ENCODE results near the gene LRRFIP2.
A peak's percentile ranks its signal among the peaks of the same experiment; 100 is the strongest.
"Not testable (repeated sequence)": the region's sequence is repeated elsewhere in the genome, so short reads cannot be mapped to it uniquely, and the experiment has no call there.

Gene LRRFIP2

DNA sequence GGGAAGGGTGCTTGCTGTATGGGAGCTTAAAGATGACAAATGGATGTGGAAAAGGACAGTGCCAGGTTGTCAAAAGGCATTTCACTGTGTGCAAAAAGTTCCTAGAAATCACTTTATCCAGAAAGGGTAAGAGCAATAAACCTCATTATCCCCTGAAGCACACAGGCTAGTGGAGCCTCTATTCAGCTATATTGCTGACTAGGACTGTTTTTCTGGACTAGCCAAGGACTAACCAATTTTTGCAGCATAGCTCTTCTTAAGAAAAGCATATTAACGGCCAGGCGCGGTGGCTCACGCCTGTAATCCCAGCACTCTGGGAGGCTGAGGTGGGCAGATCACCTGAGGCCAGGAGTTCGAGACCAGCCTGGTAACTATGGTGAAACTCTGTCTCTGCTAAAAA, 116.3 kb downstream of the LRRFIP2 start:
- no peak for TF ChIP-seq CTCF (IDR thresholded peaks at IDR 0.05; ENCODE audit: low read depth, low read length, missing control alignments)
- no peak for DNase-seq (ENCODE audit: low read depth)

GRCh38 chr3:37056826-37057225, 117.6 kb downstream of the LRRFIP2 start:
- TF ChIP-seq CTCF (IDR thresholded peaks at IDR 0.05; ENCODE audit: low read depth, low read length, missing control alignments): no peak
- H3K4me3 ChIP-seq (ENCODE audit: low read depth, low read length): no peak overlapping the region
- no peak for DNase-seq (ENCODE audit: low read depth)

More for the DNA sequence above, 116.3 kb downstream of the LRRFIP2 start:
- H3K4me3 ChIP-seq (ENCODE audit: low read depth, low read length): no peak overlapping the region

GRCh38 chr3:37055077-37055476, 119.3 kb downstream of the LRRFIP2 start:
- H3K4me3 ChIP-seq (ENCODE audit: low read depth, low read length); DNase-seq (ENCODE audit: low read depth): not testable (repeated sequence)

DNA sequence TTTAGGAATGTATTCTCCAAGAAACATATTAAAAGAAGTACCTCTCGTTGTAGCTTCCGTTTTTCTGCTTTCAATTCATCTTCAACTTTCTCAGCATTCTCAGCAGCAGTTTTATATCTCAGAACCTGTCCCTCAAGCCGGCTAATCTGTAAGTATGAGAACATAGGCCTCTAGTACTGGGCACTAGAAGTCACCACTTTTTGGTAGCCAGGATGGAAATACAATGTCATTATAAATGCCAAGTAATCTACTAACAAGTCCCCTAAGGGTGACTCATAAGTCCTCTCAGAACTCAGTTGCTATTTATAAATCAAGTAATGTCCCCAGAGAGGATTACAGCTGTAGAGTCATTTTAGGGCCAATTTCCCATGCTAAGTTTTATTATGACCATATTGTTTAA, 120.0 kb downstream of the LRRFIP2 start:
- DNase-seq (ENCODE audit: low read depth): peak; percentile 10
- H3K4me3 ChIP-seq (ENCODE audit: low read depth, low read length): no peak overlapping the region
- no peak for TF ChIP-seq CTCF (IDR thresholded peaks at IDR 0.05; ENCODE audit: low read depth, low read length, missing control alignments)

DNA sequence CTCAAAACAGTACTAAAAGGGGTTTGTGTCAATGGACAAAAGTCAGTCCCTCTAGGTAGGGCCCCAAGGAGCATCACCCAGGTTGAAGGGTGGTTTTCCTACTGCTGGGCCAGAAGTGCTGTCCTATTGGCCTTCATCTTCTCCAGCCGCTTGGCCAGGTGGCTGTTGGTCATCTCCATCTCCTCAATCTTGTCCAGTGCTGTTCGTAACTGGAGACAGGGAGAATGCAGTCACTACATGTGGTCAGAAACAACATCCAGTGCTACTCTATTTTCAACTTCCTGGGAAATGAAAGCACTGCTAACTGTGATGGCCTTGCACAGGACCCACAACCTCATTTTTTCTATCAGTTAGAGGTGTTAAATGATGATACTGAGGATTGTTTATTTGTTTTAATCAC, 120.6 kb downstream of the LRRFIP2 start:
- DNase-seq (ENCODE audit: low read depth): no peak
- TF ChIP-seq CTCF (IDR thresholded peaks at IDR 0.05; ENCODE audit: low read depth, low read length, missing control alignments): no peak

DNA sequence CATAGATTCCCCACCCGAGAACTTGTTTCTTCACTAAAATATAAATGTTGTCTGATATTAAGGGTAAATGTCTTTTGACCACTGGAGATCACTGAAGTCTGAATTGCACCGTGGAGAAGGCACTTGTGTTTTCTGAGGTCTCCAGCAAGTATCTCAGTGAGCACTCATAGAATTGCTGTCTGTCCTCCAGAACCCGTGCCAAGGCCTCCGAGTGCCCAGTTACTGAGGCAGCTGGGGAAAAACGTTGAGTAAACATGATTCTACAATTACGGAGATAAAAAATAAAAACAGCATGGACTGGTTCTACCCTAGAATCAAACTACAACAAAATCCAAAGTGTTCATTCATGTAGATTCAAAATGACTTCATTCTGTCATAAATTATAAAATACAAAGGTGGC, 121.0 kb downstream of the LRRFIP2 start:
- no peak overlapping the region for H3K4me3 ChIP-seq (ENCODE audit: low read depth, low read length)
- no peak for TF ChIP-seq CTCF (IDR thresholded peaks at IDR 0.05; ENCODE audit: low read depth, low read length, missing control alignments)
- DNase-seq (ENCODE audit: low read depth): no peak

More for the DNA sequence above, 120.6 kb downstream of the LRRFIP2 start:
- no peak overlapping the region for H3K4me3 ChIP-seq (ENCODE audit: low read depth, low read length)

- H3K4me3 ChIP-seq (ENCODE audit: low read depth, low read length): no peak overlapping the region
- DNase-seq (ENCODE audit: low read depth): no peak
- TF ChIP-seq CTCF (IDR thresholded peaks at IDR 0.05; ENCODE audit: low read depth, low read length, missing control alignments): no peak
Observed at GRCh38 chr3:37052860-37053259, 121.5 kb downstream of the LRRFIP2 start.

DNA sequence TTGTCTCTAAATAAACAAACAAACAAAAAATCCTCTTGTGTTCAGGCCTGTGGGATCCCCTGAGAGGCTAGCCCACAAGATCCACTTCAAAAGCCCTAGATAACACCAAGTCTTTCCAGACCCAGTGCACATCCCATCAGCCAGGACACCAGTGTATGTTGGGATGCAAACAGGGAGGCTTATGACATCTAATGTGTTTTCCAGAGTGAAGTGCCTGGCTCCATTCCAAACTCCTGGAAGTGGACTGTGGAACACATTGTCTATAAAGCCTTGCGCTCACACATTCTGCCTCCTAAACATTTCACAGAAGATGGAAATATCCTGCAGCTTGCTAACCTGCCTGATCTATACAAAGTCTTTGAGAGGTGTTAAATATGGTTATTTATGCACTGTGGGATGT, 124.1 kb downstream of the LRRFIP2 start:
- no peak for DNase-seq (ENCODE audit: low read depth)
- no peak overlapping the region for H3K4me3 ChIP-seq (ENCODE audit: low read depth, low read length)
- no peak for TF ChIP-seq CTCF (IDR thresholded peaks at IDR 0.05; ENCODE audit: low read depth, low read length, missing control alignments)

GRCh38 chr3:37042712-37043111, 131.7 kb downstream of the LRRFIP2 start:
- not testable (repeated sequence) for H3K4me3 ChIP-seq (ENCODE audit: low read depth, low read length); DNase-seq (ENCODE audit: low read depth)
